Neural progenitor cell (in vitro differentiated cells): Measurements from ENCODE around the gene LACTBL1. TPM values are rescaled to one million over a fixed set of nuclear protein-coding genes. Genes with fewer than 3 reads are reported as not detected.

Source experiments
- DNase-seq: peaks from one replicate; pipeline ENCODE4 v3.0.0-alpha.2; 2016; ENCODE audit warnings: low spot score
- H2AFZ ChIP-seq: fragments of 200-600 bp; sonication (generic); replicated peaks from 2 replicates; pipeline ENCODE4 v1.6.1; 2016; ENCODE audit warnings: antibody characterized with exemption
- H3F3A ChIP-seq: fragments of 200-600 bp; sonication (generic); 2 replicates; pipeline ENCODE4 v1.6.1; 2016; ENCODE audit warnings: antibody characterized with exemption, low read depth
- H3K27ac ChIP-seq: fragments of 200-600 bp; sonication (generic); 2 replicates; pipeline ENCODE4 v1.5.1; 2016; ENCODE audit warnings: mild to moderate bottlenecking
- H3K27me3 ChIP-seq: fragments of 200-600 bp; sonication (generic); 2 replicates; pipeline ENCODE4 v1.6.1; 2016; ENCODE audit warnings: mild to moderate bottlenecking, moderate library complexity
- H3K36me3 ChIP-seq: fragments of 200-600 bp; sonication (generic); 2 replicates; pipeline ENCODE4 v1.5.1; 2016
- H3K4me1 ChIP-seq: fragments of 200-600 bp; sonication (generic); 2 replicates; pipeline ENCODE4 v1.6.1; 2016; ENCODE audit warnings: mixed run types
- H3K4me2 ChIP-seq: fragments of 200-600 bp; sonication (generic); 2 replicates; pipeline ENCODE4 v1.6.1; 2016
- H3K4me3 ChIP-seq: fragments of 200-600 bp; sonication (generic); 2 replicates; pipeline ENCODE4 v1.5.1; 2016
- H3K79me2 ChIP-seq: fragments of 200-600 bp; sonication (generic); 2 replicates; pipeline ENCODE4 v1.6.1; 2016; ENCODE audit warnings: low read depth
- H3K9ac ChIP-seq: fragments of 200-600 bp; sonication (generic); 2 replicates; pipeline ENCODE4 v1.6.1; 2016
- H3K9me3 ChIP-seq: fragments of 200-600 bp; sonication (generic); 2 replicates; pipeline ENCODE4 v1.5.1; 2016; ENCODE audit warnings: low read depth
- H4K20me1 ChIP-seq: fragments of 200-600 bp; sonication (generic); 2 replicates; pipeline ENCODE4 v1.6.1; 2016; ENCODE audit warnings: low read depth
- H3K27ac Mint-ChIP-seq: 3 replicates; pipeline ENCODE4 v1.8.0; 2021; ENCODE audit warnings: mixed read lengths
- H3K27me3 Mint-ChIP-seq: 2 replicates; pipeline ENCODE4 v1.8.0; 2022; ENCODE audit warnings: low read depth, mild to moderate bottlenecking, inconsistent platforms, moderate library complexity, mixed read lengths; ENCODE audit not compliant: insufficient read depth
- H3K36me3 Mint-ChIP-seq: 3 replicates; pipeline ENCODE4 v1.8.0; 2021; ENCODE audit warnings: mixed read lengths
- H3K4me1 Mint-ChIP-seq: 3 replicates; pipeline ENCODE4 v1.8.0; 2021; ENCODE audit warnings: mixed read lengths
- H3K4me3 Mint-ChIP-seq: 3 replicates; pipeline ENCODE4 v1.8.0; 2021; ENCODE audit warnings: mild to moderate bottlenecking, moderate library complexity, mixed read lengths
- H3K9me3 Mint-ChIP-seq: 3 replicates; pipeline ENCODE4 v1.8.0; 2020; ENCODE audit warnings: mixed read lengths
- CTCF ChIP-seq: fragments of 200-600 bp; sonication (generic); IDR thresholded peaks from 2 replicates; pipeline ENCODE4 v1.5.1; 2017; ENCODE audit warnings: antibody characterized with exemption, mild to moderate bottlenecking
- EZH2 ChIP-seq: fragments of 200-600 bp; sonication (generic); IDR thresholded peaks from 2 replicates; pipeline ENCODE4 v1.6.1; 2017; ENCODE audit warnings: antibody characterized with exemption, mild to moderate bottlenecking, moderate library complexity
- EZH2phosphoT487 ChIP-seq: fragments of 200-600 bp; sonication (generic); IDR thresholded peaks from 2 replicates; pipeline ENCODE4 v1.6.1; 2017; ENCODE audit warnings: antibody characterized with exemption
- total RNA-seq: library from RNA; depleted of rRNA; stranded (reverse); fragments of >200 nt; gene quantifications from 2 replicates; pipeline ENCODE4 v1.2.3, GENCODE V29; 2015; ENCODE audit warnings: low replicate concordance

Gene LACTBL1
- total RNA-seq, 1 donor from 2014 or later, result not detected

GRCh38 chr1:22967833-22968232, 4.8 kb downstream of the LACTBL1 start:
- Histone ChIP-seq H3K27me3 (peaks cover 27% of the 10 kb centered on the region), H2AFZ (no peak overlapping the region), H4K20me1 (no peaks in the 10 kb centered on the region), H3K27ac (no peak overlapping the region), H3K4me3 (no peak overlapping the region), H3K9ac (no peak overlapping the region), H3K4me2 (no peak overlapping the region), H3K4me1 (peaks cover 20% of the 10 kb centered on the region), H3K79me2 (no peaks in the 10 kb centered on the region), H3F3A (peaks cover 5% of the 10 kb centered on the region), H3K36me3 (no peaks in the 10 kb centered on the region), H3K9me3 (no peaks in the 10 kb centered on the region)
- DNase-seq, result no peak
- Mint-ChIP-seq H3K4me3 (no peak overlapping the region), H3K27me3 (no peaks in the 10 kb centered on the region), H3K36me3 (no peaks in the 10 kb centered on the region), H3K27ac (no peak overlapping the region), H3K4me1 (peaks cover 17% of the 10 kb centered on the region), H3K9me3 (peaks cover 10% of the 10 kb centered on the region)
- TF ChIP-seq EZH2phosphoT487 (no peak), CTCF (no peak), EZH2 (no peak)

GRCh38 chr1:22966309-22966708, 6.4 kb downstream of the LACTBL1 start:
- H3K4me1 ChIP-seq, result peaks cover 5% of the 10 kb centered on the region
- no peaks in the 10 kb centered on the region for H3K79me2 ChIP-seq
- peaks cover 27% of the 10 kb centered on the region for H3K27me3 ChIP-seq
- H3K36me3 Mint-ChIP-seq, result no peaks in the 10 kb centered on the region
- peaks cover 10% of the 10 kb centered on the region for H3K9me3 Mint-ChIP-seq
- H3K27ac Mint-ChIP-seq, result no peak overlapping the region
- no peak overlapping the region for H3K4me2 ChIP-seq
- TF ChIP-seq CTCF (no peak), EZH2phosphoT487 (no peak), EZH2 (no peak)
- no peak overlapping the region for H3K4me3 ChIP-seq
- no peaks in the 10 kb centered on the region for H3F3A ChIP-seq
- H3K27ac ChIP-seq, result no peak overlapping the region
- no peak overlapping the region for H3K4me3 Mint-ChIP-seq
- no peaks in the 10 kb centered on the region for H3K36me3 ChIP-seq
- H3K9me3 ChIP-seq, result no peaks in the 10 kb centered on the region
- DNase-seq, result no peak
- no peaks in the 10 kb centered on the region for H3K27me3 Mint-ChIP-seq
- H3K4me1 Mint-ChIP-seq, result peaks cover 7% of the 10 kb centered on the region
- H3K9ac ChIP-seq, result no peak overlapping the region
- H4K20me1 ChIP-seq, result no peaks in the 10 kb centered on the region
- H2AFZ ChIP-seq, result no peak overlapping the region

GRCh38 chr1:22963044-22963677, 9.5 kb downstream of the LACTBL1 start:
- Histone ChIP-seq H3K27ac (no peak overlapping the region), H3K36me3 (no peaks in the 10 kb centered on the region), H3F3A (no peaks in the 10 kb centered on the region), H3K9ac (no peak overlapping the region), H3K4me1 (no peaks in the 10 kb centered on the region), H3K9me3 (no peaks in the 10 kb centered on the region), H2AFZ (no peak overlapping the region), H3K27me3 (peaks cover 9% of the 10 kb centered on the region), H3K79me2 (no peaks in the 10 kb centered on the region), H4K20me1 (no peaks in the 10 kb centered on the region), H3K4me3 (no peak overlapping the region), H3K4me2 (no peak overlapping the region)
- no peak for DNase-seq
- Mint-ChIP-seq H3K27ac (peak overlapping the region; percentile 54), H3K27me3 (peaks cover 3% of the 10 kb centered on the region), H3K4me3 (no peak overlapping the region), H3K36me3 (no peaks in the 10 kb centered on the region), H3K9me3 (peaks cover 10% of the 10 kb centered on the region), H3K4me1 (no peaks in the 10 kb centered on the region)
- TF ChIP-seq CTCF (no peak), EZH2phosphoT487 (no peak), EZH2 (no peak)
